ENCODE results near the gene UBAC1.

UBAC1 gene

GRCh38 chr9:135930446-135931345, 30.5 kb downstream of the UBAC1 start:
- DNase-seq (ENCODE audit: low spot score), result no peak
- in situ Hi-C loops (cut with MboI; ENCODE audit: low sequenced_read_pairs, unreplicated experiment), result no loop called here
- TF ChIP-seq CTCF (IDR thresholded peaks at IDR 0.05; ENCODE audit: borderline replicate concordance, control extremely low read depth, extremely low read depth, insufficient read depth, missing control alignments), result no peak

- no peak for DNase-seq (ENCODE audit: low spot score)
- TF ChIP-seq CTCF (IDR thresholded peaks at IDR 0.05; ENCODE audit: borderline replicate concordance, control extremely low read depth, extremely low read depth, insufficient read depth, missing control alignments), result no peak
- in situ Hi-C loops (cut with MboI; ENCODE audit: low sequenced_read_pairs, unreplicated experiment), result no loop called here
Measured at GRCh38 chr9:135929656-135930445, 31.3 kb downstream of the UBAC1 start.

GRCh38 chr9:135928731-135929655, 32.2 kb downstream of the UBAC1 start:
- TF ChIP-seq CTCF (IDR thresholded peaks at IDR 0.05; ENCODE audit: borderline replicate concordance, control extremely low read depth, extremely low read depth, insufficient read depth, missing control alignments), result no peak
- in situ Hi-C loops (cut with MboI; ENCODE audit: low sequenced_read_pairs, unreplicated experiment), result no loop called here
- DNase-seq (ENCODE audit: low spot score), result no peak

- in situ Hi-C loops (cut with MboI; ENCODE audit: low sequenced_read_pairs, unreplicated experiment), result no loop called here
- DNase-seq (ENCODE audit: low spot score), result no peak
- no peak for TF ChIP-seq CTCF (IDR thresholded peaks at IDR 0.05; ENCODE audit: borderline replicate concordance, control extremely low read depth, extremely low read depth, insufficient read depth, missing control alignments)
Measured at GRCh38 chr9:135928074-135928730, 33.0 kb downstream of the UBAC1 start.

GRCh38 chr9:135927195-135928013, 33.8 kb downstream of the UBAC1 start:
- DNase-seq (ENCODE audit: low spot score), result no peak
- no peak for TF ChIP-seq CTCF (IDR thresholded peaks at IDR 0.05; ENCODE audit: borderline replicate concordance, control extremely low read depth, extremely low read depth, insufficient read depth, missing control alignments)
- in situ Hi-C loops (cut with MboI; ENCODE audit: low sequenced_read_pairs, unreplicated experiment), result no loop called here
